GM21717 (cell line): ENCODE results near the gene EXO5.
"Not testable (repeated sequence)": the region's sequence is repeated elsewhere in the genome, so short reads cannot be mapped to it uniquely, and the experiment has no call there.

Experiments used
- ATAC-seq: cut with Tn5 transposase; IDR thresholded peaks from one replicate; pipeline ENCODE4 v1.9.1; 2021; ENCODE audit warnings: mild to moderate bottlenecking, moderate library complexity; ENCODE audit not compliant: unreplicated experiment

The EXO5 gene, protein sequence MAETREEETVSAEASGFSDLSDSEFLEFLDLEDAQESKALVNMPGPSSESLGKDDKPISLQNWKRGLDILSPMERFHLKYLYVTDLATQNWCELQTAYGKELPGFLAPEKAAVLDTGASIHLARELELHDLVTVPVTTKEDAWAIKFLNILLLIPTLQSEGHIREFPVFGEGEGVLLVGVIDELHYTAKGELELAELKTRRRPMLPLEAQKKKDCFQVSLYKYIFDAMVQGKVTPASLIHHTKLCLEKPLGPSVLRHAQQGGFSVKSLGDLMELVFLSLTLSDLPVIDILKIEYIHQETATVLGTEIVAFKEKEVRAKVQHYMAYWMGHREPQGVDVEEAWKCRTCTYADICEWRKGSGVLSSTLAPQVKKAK

DNA sequence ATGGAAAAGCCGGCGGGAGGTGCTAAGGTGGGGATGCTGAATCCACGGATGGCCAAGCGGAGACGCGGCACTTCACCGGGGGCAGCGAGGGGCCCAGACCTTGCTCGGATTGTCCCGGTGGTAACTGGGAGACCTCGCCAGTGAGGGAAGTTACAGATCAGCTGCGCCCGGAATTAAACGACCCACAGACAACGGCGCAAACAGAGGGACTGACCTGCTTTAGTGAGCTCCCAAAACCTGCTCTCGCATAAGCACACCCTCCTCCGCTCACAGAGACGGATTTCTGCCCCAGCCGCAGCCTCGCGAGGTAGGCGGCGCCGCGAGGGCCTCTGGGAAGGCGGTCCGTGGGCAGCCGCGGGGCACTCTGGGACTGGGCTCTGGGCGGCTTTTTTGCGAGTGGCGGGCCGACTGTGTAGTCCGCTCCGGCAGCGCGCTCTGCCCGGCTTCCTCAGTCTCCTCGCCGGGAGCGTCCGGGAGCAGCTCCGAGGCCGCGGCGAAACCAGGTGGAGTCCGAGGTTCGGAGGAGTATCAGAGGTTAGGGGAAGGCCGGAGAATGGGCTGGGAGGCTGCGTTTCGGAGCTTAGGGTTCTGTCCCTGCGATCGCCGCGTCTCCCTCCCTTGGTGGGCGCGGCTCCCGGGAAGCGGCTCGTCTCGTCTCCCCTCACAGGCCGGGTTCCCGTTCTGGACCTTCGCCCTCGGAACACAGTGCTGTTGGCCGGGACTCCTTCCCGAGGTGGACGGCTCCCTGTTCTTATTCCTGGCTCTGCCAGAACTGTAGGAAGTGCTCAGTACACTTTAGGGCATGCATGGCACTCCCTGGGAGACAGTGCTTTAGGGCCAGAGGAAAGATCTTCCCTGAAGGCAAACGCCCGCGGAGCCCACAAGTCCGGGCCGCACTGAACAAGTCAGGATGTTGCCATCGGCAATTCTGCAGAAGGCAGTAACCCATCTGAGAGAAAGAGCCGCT lies at the start of gene EXO5:
TSS of gene EXO5 (plus strand) at position 393 of the 967 bp plus-strand sequence. CDS start 5,778 bp downstream, outside the sequence.
- ATAC-seq: peak; percentile 91

DNA sequence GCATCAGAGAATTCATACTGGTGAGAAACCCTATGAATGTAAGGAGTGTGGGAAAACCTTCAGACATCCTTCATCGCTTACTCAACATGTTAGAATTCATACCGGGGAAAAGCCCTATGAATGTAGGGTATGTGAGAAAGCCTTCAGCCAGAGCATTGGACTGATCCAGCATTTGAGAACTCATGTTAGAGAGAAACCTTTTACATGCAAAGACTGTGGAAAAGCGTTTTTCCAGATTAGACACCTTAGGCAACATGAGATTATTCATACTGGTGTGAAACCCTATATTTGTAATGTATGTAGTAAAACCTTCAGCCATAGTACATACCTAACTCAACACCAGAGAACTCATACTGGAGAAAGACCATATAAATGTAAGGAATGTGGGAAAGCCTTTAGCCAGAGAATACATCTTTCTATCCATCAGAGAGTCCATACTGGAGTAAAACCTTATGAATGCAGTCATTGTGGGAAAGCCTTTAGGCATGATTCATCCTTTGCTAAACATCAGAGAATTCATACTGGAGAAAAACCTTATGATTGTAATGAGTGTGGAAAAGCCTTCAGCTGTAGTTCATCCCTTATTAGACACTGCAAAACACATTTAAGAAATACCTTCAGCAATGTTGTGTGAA lies 45.5 kb upstream of the EXO5 start:
- no peak for ATAC-seq

DNA sequence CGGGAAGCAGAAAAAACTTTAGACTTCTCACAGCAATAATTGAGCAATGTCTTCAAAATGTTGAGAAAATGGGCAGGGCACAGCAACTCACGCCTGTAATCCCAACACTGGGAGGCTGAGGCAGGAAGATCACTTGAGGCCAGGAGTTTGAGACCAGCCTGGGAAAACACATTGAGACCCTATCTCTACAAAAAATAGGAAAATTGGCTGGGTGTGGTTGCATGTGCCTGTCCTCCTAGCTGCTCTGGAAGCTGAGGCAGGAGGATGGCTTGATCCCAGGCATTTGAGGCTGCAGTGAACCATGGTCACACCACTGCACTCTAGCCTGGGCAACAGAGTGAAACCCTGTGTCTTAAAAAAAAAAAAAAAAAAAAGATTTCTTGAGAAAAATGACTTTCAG lies 39.2 kb upstream of the EXO5 start:
- ATAC-seq: no peak

DNA sequence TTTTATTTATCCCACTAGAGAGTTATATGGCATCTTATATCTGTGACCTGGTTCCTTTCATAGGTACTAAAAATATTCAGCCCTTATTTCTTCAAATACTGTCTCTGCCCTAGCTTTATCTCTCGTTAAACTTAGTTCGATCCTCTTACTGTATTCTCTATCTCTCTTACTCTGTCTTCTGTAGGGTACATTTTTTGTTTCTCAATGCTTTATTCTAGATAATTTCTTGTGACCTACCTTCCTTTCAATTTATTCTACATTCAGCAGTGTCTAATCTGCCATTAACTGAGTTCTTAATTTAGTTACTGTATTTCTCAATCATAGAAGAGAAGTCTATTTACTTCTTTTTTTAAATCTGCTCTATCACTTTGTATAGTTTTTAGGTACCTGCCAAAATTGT lies 33.3 kb upstream of the EXO5 start:
- no peak for ATAC-seq

DNA sequence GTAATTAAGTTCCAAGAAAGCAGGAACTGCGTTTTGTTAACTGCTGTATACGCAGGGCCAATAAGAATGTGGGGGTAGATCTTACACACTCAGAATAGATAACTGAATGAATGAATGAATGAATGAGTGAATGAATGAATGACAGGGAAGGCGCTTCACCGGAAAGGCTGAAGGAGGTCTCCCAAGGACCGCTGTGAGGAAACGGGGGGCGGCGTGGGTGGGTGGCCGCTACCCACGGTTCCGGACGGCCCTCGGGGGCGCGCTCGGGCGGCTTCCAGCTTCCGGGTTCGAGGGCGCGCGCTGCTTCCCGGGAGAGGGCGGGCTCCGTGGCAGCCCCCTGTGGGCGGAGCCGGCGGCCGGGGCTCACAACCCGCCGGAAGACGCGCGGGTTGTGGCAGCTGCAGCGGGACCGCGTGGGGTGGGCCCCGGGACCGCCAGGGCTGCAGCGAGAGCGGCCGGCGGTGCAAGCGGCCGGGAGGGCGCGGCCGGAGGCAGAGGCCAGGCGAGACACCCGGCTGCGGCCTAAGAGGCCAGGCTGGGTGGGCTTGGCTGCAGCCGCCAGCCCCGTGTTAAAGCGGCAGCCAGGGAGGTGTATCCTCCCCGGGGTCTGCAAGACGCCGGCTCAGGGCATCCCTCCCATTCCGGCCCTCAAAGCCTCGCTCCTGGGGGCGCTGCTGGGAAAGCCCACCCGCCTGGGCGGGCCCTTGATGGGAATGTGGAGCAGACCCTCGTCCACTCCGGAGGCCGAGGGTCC lies 31.5 kb upstream of the EXO5 start, which contains the start of gene ZFP69:
TSS of gene ZFP69 (plus strand) at position 367 of the 754 bp plus-strand sequence. CDS start 2,072 bp downstream, outside the sequence.
- ATAC-seq: peak; percentile 75

DNA sequence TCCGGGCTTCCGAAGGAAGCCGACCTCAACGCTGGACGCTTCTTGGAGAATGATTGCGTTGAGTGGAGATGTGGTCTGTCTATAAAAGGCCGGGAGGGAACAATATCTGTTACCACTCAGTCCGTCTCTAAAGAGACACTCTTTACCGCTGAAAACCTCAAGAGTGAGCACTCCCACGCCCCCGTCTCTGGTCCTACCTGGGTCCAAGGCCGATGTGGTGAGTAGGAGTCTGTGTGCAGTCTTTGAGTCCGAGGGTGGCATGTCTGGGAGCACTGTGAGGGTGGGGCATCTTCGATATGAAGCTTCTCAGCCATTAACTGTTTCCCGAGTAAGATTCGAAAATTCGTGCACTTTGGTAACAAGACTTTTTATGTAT lies 30.9 kb upstream of the EXO5 start:
- peak; percentile 23 for ATAC-seq

DNA sequence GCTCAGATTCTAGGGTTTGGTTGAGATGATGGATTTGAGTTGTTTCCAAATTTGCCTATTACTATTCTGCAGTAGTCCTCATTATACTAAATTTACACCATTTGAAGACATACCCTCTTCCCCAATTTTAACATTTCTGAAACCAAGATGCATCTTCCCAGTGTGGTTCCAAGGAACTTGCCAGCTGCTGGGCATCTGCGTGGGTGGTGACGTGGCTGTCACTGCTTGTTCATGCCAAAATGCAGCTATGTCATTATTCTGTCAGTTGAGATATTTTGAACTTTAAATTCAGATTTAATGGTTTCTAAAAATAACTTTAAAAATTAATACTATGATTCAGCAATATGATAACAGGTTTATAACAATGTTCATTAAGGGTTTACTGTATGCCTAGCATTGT lies 30.3 kb upstream of the EXO5 start:
- ATAC-seq: no peak

DNA sequence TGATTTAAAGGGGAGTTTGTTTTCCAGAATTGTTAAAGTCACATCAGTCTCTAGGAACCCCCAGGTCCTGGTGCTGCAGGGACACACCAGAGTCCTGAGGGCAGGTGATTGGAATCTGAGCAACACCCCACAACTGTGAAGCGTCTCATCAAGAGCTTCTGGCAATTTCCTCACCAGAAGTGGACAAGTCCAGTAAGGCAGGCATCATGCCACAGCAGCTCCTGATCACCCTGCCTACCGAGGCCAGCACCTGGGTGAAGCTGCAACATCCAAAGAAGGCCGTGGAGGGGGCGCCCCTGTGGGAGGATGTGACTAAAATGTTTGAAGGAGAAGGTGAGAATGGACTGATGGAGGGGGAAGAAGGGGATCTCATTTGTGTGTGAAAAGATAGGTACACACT lies 29.4 kb upstream of the EXO5 start:
- ATAC-seq: no peak

DNA sequence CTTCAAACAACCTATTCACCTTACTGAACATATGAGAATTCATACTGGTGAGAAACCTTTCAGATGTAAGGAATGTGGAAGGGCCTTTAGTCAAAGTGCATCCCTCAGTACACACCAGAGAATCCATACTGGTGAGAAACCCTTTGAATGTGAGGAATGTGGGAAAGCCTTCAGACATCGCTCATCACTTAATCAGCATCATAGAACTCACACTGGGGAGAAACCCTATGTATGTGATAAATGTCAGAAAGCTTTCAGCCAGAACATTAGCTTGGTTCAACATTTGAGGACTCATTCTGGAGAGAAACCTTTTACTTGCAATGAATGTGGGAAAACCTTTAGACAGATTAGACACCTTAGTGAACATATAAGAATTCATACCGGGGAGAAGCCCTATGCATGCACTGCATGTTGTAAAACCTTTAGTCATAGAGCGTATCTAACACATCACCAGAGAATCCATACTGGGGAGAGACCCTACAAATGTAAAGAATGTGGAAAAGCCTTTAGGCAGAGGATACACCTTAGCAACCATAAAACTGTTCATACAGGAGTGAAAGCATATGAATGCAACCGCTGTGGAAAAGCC lies 13.2 kb upstream of the EXO5 start:
- ATAC-seq: no peak

DNA sequence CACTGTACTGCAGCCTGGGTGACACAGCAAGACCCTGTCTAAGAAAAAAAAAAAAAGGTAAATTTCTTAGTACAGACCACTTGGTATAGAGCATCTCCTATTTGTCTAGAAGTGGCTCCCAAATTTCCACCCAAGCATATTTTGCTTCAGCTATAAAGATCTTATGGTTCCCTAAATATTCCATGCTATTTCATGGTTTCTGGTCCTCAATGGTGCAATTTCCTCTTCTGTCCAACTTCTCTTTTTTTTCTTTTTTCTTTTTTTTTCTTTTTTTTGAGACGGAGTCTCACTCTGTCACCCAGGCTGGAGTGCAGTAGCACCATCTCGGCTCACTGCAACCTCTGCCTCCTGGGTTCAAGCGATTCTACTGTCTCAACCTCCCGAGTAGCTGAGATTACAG lies 5.9 kb upstream of the EXO5 start:
- not testable (repeated sequence) for ATAC-seq

DNA sequence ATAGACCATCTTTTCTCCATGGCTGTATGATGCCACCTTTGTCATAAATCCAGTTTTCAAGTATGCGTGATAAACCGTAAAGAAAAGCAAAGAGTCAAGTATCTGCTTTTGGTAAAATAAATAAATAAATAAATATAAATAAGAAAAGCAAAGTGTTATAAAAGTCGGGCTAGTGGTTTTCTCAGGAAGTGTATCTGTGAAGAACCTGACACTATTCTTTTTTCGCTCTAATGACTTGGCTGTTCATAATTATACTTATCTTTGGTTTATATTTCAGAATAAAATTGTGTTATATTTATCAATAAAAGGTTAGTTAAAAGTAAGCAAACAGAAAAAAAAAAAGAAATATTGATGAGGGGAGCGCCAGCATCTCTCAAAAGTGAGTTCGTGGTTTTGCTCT lies 594 bp upstream of the EXO5 start:
- no peak for ATAC-seq

DNA sequence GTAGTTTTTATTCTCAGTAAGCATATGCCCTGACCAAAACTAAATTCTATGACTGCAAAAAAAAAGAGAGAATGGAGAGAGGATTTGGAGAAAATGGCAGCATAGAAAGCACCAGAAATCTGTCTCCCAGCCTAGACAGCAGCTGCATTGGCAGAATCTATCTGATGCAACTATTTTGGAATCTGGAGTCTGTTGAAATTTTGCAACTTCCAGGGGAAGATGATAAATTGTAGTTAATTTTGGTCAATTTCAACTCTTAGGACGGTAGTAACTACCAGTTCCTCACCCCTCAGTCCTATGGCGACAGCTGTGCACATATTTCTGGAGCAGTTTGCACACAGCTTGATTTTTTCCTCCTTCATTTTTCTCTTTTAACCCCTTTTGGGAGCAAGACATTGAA lies 10.9 kb downstream of the EXO5 start:
- ATAC-seq: no peak

DNA sequence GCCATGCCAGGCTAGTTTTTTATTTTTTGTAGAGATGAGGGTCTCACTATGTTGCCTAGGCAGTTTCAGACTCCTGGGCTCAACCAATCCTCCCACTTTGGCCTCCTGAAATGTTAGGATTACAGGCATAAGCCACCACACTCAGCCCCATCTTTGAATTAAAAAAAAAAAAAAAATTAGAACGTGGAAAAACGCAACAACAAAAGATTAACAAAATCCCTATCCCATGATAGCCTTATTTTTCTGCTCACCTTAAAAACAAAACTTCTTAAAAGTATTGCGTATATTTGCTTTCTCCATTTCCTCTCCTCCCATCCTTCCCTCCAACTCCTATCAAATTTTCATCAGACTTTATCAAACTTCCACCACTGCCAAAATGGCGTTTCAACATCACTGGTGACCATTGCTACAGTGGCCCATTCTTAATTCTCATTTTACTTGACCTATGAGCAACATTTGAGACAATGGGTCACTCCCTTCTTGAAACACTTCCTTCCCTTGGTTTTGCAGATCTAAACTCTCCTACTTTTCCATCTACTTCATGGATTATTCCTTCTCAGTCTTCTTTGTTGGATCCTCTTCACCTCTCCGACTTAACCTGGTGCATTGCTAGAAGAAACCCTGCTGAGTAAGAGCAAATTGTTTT lies 22.3 kb downstream of the EXO5 start:
- ATAC-seq: no peak

DNA sequence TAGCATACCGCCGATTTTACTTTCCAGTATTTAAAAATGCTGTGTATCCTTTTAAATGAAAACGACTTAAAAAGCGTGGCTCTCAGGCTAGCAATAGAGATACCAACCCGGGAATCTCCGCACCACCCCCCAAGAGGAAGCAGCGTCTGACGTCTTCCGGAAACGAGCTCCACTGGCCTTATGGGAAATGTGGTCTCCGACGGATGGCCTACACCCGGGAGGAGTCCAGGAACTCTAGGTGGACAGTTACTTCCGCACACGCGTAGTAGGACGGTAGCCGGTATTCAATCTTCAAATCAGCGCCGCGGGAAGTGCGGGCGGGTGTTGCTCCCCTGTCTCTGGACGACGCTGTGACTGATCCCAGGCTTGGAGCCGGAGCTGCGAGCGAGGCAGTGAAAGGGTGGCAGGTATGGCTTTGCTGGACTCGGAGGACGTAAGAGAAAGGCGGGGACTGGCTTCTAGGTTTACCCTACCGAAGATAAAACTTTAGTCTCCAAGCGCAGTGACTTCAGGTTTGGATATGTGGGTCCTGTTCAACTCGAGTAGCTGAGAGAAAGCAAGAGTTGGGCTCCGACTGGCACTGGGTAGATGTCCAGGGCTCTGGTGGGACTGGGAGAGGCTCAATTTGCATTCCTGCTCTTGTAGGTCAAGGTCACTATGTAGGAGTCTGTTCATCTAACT lies 23.0 kb downstream of the EXO5 start, which contains the start of gene ZNF684:
TSS of gene ZNF684 (plus strand) at position 257 of the 681 bp plus-strand sequence. CDS start 1,530 bp downstream, outside the sequence.
- ATAC-seq: peak; percentile 87

DNA sequence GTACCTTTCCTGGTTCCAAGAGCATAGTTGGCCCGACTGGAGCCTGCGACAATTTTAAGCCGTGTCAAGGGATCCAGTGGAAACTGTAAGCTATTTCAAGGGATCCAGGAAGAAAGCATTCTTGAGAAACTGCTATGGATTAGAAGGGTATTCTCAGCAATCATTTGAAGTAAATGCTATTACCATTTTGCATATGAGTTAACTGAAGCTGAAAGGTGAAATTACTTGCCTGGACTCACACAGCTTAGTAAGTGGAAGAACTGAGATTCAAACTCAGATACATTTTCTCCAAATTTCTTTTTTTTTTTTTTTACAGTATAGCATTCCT lies 23.5 kb downstream of the EXO5 start:
- no peak for ATAC-seq

DNA sequence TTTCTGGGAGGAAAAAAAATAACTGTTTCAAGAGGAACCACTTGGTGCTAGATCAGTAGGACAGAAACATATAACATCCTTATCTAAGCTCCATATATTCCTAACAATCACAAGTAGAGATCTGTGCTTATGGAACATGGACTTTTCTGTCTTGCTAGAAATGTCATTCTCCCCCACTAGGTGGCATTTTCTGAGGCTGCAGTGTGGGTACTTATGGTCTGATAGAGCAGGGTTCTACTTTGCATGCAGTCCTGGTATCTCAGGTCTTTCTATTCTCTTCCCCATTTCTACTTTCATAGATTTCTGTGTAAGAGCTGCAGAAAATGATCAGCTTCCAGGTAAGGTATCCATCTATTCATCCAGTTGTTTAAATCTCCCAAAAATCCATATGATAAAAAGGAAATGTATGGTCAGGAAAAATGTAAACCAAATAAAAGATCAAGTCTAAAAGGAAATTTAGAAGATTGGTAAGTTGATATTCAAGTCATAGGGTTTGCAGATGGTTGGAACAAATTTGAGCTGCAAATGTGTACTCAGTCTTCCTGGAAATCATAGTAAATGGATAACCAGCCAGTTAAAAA lies 24.4 kb downstream of the EXO5 start:
- ATAC-seq: peak; percentile 41

DNA sequence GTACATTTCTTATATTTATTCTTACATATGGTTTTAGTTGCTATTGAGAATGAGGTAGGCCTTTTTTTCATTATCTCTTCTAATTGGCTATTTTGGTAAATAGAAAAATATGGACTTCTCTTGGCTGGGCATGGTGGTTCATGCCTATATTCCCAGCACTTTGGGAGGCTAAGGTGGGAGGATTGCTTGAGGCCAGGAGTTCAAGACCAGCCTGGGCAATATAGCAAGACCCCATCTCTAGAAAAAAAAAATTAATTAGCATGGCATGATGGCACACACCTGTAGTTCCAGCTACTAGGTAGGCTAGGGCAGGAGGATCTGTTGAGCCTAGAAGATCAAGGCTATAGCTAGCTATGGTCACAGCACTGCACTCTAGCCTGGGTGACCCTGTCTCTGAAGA lies 26.0 kb downstream of the EXO5 start:
- no peak for ATAC-seq

DNA sequence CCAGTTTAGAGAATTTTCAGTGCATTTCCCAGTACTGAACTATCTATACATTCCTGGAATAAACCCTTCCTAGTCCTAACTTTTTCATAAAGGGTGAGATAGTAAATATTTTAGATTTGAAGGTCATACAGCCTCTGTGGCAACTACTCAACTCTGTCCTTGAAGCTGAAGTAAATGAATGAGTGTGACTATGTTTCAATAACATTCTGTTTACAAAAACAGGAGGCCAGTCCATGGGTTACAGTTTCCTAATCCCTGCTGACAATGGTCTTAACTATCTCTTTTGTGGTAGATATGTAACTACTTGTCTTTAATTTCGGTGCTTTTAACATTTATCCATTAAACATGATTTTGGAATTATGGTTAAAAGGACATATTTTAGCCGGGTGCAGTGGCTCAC lies 27.2 kb downstream of the EXO5 start:
- ATAC-seq: no peak

DNA sequence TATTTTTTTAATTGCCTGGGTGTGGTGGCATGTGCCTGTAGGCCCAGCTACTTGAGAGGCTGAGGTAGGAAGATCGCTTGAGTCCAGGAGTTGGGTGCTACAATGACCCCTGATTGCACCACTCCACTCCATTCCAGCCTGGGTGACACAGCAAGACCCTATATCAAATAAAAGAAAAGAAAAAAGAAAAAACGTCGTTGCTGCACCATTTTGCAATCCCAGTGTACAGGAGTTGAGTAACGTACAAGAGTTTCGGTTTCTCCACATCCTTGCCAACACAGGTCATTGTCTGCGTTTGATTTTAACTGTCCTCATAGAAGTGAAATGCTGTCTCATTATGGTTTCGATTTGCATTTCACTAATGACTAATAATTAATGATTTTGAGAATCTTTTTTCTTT lies 30.8 kb downstream of the EXO5 start:
- no peak for ATAC-seq
